ENCODE results near the gene RABL6.

DNA sequence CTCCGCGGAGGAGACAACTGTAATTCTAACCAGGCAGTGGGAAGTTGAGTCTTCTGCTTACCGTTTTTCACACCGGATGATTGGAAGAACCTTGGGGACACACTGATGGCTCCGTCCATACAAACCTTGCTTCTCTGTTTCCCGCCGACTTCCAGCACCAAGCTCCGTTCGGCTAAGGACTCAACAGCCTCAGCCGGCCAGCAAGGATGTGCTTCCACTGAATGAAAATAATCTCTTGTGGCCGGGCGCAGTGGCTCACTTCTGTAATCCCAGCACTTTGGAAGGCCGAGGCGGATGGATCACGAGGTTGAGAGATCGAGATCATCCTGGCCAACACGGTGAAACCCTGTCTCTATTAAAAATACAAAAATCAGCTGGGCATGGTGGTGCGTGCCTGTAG lies 60.2 kb downstream of the RABL6 start:
- TF ChIP-seq CTCF (IDR thresholded peaks at IDR 0.05), result no peak
- TF ChIP-seq EP300 (IDR thresholded peaks at IDR 0.05), result no peak
- no peak for TF ChIP-seq POLR2A (IDR thresholded peaks at IDR 0.05)
- TF ChIP-seq POLR2AphosphoS5 (IDR thresholded peaks at IDR 0.05), result no peak

Data from suprapubic skin (tissue), 4 donors.